ENCODE data around the gene SLC7A6. TPM values are rescaled to one million over a fixed set of nuclear protein-coding genes. Genes with fewer than 3 reads are reported as not detected.

SLC7A6 gene
- total and polyA plus RNA-seq, 2 of the 13 experiments (the other 11 are each of a cell fraction or from before 2014, with no cell fraction given), result 35.8 to 70.8 TPM

GRCh38 chr16:68244903-68245853 is 19.1 kb upstream of the SLC7A6 start, which contains the start of gene PLA2G15 (continued):
- TF ChIP-seq IRF1 (CRISPR knock-in tag; IDR thresholded peaks at IDR 0.05; ENCODE audit: low read depth), result no peak
- TF ChIP-seq, protein P1, sequence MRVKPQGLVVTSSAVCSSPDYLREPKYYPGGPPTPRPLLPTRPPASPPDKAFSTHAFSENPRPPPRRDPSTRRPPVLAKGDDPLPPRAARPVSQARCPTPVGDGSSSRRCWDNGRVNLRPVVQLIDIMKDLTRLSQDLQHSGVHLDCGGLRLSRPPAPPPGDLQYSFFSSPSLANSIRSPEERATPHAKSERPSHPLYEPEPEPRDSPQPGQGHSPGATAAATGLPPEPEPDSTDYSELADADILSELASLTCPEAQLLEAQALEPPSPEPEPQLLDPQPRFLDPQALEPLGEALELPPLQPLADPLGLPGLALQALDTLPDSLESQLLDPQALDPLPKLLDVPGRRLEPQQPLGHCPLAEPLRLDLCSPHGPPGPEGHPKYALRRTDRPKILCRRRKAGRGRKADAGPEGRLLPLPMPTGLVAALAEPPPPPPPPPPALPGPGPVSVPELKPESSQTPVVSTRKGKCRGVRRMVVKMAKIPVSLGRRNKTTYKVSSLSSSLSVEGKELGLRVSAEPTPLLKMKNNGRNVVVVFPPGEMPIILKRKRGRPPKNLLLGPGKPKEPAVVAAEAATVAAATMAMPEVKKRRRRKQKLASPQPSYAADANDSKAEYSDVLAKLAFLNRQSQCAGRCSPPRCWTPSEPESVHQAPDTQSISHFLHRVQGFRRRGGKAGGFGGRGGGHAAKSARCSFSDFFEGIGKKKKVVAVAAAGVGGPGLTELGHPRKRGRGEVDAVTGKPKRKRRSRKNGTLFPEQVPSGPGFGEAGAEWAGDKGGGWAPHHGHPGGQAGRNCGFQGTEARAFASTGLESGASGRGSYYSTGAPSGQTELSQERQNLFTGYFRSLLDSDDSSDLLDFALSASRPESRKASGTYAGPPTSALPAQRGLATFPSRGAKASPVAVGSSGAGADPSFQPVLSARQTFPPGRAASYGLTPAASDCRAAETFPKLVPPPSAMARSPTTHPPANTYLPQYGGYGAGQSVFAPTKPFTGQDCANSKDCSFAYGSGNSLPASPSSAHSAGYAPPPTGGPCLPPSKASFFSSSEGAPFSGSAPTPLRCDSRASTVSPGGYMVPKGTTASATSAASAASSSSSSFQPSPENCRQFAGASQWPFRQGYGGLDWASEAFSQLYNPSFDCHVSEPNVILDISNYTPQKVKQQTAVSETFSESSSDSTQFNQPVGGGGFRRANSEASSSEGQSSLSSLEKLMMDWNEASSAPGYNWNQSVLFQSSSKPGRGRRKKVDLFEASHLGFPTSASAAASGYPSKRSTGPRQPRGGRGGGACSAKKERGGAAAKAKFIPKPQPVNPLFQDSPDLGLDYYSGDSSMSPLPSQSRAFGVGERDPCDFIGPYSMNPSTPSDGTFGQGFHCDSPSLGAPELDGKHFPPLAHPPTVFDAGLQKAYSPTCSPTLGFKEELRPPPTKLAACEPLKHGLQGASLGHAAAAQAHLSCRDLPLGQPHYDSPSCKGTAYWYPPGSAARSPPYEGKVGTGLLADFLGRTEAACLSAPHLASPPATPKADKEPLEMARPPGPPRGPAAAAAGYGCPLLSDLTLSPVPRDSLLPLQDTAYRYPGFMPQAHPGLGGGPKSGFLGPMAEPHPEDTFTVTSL (CRISPR knock-in tag; IDR thresholded peaks at IDR 0.05; ENCODE audit: borderline replicate concordance), result no peak
- no peak for TF ChIP-seq CBX2 (IDR thresholded peaks at IDR 0.05; ENCODE audit: low read depth, low read length)
- no peak for TF ChIP-seq CBX2 (CRISPR knock-in tag; IDR thresholded peaks at IDR 0.05; ENCODE audit: low read depth)
- TF ChIP-seq, protein P2, sequence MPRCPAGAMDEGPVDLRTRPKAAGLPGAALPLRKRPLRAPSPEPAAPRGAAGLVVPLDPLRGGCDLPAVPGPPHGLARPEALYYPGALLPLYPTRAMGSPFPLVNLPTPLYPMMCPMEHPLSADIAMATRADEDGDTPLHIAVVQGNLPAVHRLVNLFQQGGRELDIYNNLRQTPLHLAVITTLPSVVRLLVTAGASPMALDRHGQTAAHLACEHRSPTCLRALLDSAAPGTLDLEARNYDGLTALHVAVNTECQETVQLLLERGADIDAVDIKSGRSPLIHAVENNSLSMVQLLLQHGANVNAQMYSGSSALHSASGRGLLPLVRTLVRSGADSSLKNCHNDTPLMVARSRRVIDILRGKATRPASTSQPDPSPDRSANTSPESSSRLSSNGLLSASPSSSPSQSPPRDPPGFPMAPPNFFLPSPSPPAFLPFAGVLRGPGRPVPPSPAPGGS (CRISPR knock-in tag; IDR thresholded peaks at IDR 0.05), result no peak
- TF ChIP-seq, protein P3, sequence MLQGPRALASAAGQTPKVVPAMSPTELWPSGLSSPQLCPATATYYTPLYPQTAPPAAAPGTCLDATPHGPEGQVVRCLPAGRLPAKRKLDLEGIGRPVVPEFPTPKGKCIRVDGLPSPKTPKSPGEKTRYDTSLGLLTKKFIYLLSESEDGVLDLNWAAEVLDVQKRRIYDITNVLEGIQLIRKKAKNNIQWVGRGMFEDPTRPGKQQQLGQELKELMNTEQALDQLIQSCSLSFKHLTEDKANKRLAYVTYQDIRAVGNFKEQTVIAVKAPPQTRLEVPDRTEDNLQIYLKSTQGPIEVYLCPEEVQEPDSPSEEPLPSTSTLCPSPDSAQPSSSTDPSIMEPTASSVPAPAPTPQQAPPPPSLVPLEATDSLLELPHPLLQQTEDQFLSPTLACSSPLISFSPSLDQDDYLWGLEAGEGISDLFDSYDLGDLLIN (CRISPR knock-in tag; IDR thresholded peaks at IDR 0.05; ENCODE audit: borderline replicate concordance), result no peak
- TF ChIP-seq KLF12 (CRISPR knock-in tag; IDR thresholded peaks at IDR 0.05; ENCODE audit: borderline replicate concordance), result peak; percentile 92
- peak; percentile 64 for TF ChIP-seq HNRNPLL (IDR thresholded peaks at IDR 0.05; ENCODE audit: low read depth, low read length, poor library complexity, severe bottlenecking)
- no peak for TF ChIP-seq ARNT (IDR thresholded peaks at IDR 0.05)
- TF ChIP-seq BORCS8-MEF2B (CRISPR knock-in tag; IDR thresholded peaks at IDR 0.05), result peak; percentile 61; the same call in 1 of the 2 replicates
- no peak for TF ChIP-seq MLLT10 (CRISPR knock-in tag; IDR thresholded peaks at IDR 0.05)
- TF ChIP-seq KAT7 (CRISPR knock-in tag; IDR thresholded peaks at IDR 0.05; ENCODE audit: borderline replicate concordance), result peak; percentile 17; the same call in 1 of the 2 replicates
- no peak for TF ChIP-seq ZFP36 (IDR thresholded peaks at IDR 0.05; ENCODE audit: borderline replicate concordance, low read depth, low read length, partially characterized antibody)
- TF ChIP-seq KLF15 (CRISPR knock-in tag; IDR thresholded peaks at IDR 0.05; ENCODE audit: borderline replicate concordance), result peak; percentile 92
- 0 out of 2 replicates have a peak, but pooled peaks have one; percentile 46 for TF ChIP-seq ZNF543 (CRISPR knock-in tag; IDR thresholded peaks at IDR 0.05)
- no peak; the same call in 1 of the 2 replicates for TF ChIP-seq MIER3 (CRISPR knock-in tag; IDR thresholded peaks at IDR 0.05; ENCODE audit: borderline replicate concordance)
- peak; percentile 94 for TF ChIP-seq JARID2 (CRISPR knock-in tag; IDR thresholded peaks at IDR 0.05; ENCODE audit: insufficient replicate concordance)
- TF ChIP-seq ZNF44 (CRISPR knock-in tag; IDR thresholded peaks at IDR 0.05), result peak; percentile 81; the same call in 1 of the 2 replicates
